GM19023 (cell line): ENCODE measurements around the gene STARD13.

Source experiments
- ATAC-seq: cut with Tn5 transposase; IDR thresholded peaks from one replicate; pipeline ENCODE4 v1.9.1; 2021; ENCODE audit warnings: mild to moderate bottlenecking, moderate library complexity; ENCODE audit not compliant: unreplicated experiment

The STARD13 gene

DNA sequence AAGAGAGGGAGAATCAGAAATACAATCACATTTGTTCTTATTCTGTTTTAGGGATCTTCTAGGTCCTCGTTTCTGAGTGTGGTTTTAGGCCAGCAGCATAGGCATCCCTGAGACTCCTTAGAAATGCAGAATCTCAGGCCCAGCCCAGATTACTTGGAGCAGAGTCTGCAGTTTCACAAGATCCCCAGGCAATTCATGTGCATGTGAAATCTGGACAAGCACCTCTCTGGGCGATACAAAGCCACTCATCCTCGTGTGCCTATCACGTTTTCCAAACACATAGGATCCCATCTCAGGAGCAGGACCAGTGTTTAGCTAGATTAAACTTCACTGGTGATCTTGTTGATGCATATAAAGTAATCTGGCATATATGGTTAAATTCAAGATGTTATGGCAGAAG lies 182.1 kb downstream of the STARD13 start:
- ATAC-seq: no peak

DNA sequence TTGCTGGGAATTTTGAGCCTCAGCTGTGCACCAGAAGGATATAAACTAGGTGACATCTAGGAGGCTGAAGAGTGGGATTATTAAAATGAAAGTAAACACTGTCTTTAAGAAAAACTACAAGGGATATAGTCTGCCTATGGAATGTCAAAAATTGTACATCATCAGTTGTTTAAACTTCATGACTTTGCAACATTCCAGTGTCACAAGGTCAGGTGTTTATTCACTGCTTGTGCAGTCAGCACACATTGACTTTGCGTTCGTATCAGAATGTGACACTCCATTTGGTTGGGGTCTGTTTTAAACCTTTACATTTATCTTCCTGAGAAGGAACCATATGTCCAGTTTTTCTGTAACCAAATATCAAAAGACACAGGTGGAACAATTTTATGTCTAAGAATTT lies 183.7 kb downstream of the STARD13 start:
- ATAC-seq: no peak

DNA sequence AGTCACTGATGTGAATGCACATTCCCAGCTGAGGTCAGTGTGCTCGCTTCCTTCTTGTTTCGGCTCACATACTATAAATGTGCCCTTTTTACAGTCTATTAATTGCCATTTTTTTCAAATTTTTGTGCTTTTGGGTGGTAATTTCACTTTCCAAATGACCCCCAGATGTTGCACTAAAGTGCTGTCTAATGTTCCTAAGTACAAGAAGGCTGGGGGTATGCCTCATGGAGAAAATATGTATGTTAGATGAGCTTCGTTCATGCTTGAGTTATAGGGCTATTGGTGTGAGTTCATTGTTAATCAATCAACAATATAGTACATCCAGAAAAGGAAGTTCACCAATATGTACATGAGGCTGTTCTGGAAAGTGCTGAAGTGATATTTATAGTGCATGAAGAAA lies 184.7 kb downstream of the STARD13 start:
- no peak for ATAC-seq

DNA sequence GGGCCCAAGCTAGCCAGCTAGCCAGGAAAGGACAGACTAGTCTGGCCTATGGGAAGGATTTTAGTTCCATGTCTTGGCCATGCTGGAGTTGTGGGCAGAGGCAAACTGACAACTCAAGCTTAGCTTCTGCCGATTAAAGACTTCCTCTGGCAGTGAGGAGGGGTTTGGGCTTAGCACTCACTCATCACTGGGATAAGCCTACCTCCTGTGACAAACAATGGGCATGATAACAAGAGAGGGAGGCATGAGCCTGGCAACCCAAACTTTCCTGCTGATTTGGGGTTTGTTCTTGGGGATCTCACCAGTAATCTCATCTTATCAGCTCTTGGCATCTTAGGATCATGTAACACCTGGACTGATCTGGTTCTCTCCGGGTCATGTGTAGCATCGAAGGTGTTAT lies 185.7 kb downstream of the STARD13 start:
- no peak for ATAC-seq

DNA sequence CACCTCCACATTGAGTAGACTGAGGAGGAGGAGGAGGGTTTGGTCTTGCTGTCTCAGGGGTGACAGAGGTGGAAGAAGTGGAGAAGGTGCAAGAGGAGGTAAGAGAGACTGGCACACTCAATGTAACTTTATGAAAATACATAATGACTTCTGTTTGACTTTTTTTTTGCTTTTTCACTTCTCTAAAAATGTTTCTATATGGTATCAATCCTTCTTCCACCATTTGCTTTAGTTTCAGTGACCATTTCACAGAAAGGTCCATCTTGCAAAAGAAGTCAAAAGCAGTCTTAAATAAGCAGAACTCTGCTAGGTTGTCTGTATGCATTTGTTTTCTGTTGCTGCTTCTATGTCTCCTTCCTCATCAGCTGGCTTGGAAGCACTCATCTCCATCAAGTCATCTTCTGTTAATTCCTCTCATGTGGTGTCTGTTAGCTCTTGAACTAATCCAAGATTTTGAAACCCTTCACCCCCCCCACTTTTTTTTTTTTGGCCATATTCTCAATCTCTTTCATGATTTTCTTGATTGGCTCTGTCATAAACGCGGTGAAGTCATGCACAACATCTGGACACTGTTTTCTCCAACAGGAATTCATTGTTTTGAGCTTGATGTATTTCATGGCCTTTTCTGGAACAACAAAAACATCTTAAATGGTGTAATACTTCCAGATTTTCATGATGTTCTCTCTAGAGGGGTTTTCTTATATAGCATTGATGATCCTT lies 188.5 kb downstream of the STARD13 start:
- ATAC-seq: no peak

DNA sequence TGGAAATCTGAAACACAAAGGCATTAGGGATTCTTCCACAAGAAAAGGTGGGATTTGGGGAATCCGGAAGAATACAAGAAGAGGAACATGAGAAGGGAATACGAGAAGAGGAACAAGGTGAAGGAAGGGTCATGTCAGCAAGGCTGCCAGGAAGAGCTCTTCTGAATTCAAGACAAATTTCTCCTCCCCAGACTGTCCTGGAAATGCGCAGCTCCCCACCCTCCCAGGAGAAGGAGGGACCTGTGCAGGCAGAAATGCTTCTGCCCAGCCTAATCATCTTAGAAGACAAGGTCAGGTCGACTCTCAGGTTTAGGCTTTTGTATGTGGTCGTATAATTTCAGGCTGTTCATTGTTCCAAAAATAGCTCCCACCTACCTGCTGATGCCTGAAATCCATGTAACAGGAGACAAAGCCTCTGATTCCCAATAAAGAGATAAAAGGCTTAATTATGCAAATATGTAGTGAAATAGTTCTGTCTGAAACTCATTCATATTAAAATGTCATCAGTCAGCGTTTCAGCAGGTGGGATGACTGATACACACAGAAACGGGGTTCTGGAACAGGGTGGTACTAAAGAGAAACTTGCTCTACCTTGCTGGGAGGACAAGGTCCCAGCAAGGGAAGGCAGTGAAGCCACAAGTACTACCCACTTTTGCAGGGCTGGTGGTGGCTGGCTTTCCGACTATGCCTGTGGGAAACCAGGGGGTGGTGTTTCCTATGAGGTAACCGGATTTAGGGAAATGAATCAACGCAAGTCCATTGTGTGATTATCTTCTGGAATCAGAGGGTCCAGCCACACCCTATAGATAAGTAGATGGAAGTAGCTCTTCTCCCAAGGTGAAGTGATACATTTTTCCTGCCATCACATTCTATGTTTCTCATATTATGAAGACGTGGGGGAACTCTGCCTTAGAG lies 193.2 kb downstream of the STARD13 start:
- no peak for ATAC-seq

DNA sequence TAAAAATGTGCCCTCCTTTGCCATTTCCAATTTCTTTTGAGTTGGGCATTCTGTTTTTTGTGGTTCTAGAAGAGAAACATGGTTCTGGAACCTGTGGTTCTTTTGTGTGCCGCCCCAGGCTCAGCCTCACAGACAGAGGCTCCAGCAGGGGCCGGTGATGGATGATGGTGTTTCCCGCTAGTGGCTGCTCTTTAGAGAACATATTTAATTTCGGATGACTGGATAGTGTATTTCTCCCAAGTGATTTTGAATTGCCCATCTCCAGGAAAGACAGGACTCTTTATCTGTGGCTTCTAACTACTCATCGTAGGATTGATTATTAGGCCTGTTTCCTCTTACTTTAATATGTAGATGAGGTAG lies 194.2 kb downstream of the STARD13 start:
- no peak for ATAC-seq

DNA sequence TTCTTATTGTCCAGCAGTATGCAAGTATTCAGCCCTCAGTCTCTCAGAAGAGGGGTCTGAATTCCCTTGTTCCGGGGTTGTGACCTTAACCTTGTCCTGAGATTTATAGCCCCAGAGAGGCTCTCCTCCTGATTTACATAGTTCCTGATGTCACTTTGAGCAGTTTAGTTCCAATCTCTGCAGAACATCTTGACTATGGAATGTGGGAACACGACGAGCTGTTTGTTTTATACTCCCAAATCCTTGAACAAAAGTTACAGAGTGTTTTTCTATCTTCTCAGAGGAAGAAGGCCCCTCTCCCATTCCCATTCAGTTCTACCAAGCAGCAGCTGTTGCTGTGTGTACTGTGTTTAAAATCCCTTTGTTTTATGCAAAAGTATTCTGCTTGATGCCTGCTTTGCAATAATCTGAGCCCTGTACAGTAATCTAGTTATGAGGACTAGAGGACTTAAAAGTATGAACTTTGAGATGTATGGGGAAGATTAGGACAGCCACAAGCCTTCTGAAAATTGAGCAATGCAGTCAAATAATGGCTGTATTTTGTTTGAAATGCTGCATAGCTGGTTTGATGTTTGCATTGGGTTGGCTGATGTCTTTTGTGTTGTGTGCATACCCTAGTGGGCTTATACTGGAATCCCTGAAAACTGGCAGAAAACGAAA lies 194.7 kb downstream of the STARD13 start:
- ATAC-seq: no peak

DNA sequence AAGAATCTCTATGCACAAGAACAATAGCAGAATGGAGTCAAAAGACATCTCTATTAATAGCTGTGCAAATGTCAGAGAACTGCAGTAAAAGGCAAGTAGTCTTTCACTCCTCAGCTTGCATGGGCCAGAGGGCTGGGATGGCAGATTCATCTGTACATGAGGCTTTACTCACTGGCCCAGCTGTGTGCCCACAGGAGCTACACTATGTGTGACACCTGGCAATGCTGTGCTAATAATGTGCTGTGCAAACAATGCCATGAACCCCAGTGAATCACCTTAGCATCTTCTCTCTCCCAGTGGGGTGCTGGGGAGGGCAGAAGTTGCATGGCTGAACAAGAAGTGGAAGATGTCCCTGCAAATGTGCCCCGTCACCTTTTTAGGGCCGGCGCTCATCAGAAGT lies 196.2 kb downstream of the STARD13 start:
- ATAC-seq: no peak

DNA sequence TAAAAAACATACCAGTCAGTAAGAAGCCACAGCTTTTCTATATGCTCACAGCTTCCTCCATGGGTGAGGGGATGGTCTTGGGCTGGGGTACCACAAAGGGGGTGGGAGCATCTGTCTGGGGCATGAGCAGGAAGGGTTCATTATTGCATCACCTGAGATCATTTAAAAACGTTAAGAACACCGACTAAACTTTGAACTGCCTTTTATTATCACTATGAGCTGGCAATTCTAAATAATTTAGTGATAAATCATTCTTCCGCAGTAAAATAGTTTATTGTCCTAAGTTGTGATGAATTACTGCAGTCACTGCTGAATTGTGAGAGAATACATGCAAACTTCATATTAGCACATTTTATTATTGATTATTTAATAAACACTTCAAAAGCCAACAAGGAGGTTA lies 197.8 kb downstream of the STARD13 start:
- no peak for ATAC-seq

DNA sequence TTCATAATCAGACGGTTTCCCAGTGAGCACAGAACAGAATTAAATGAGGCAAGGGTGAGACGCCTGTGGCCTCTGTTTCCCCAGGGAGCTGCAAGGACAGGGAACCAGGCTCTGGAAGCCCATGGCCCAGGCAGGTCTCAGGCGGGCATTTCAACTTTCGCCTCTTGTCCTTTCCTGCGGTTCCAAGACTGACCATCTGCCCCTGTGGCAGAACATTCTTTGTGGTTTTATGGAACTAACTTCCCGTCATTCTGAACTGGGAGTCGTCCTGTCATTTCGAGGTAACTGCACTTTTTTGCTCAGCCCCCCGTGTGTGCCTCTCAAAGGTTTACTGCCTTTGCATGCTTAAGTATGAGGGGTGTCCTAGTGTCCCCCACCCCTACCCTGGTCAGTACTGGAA lies 198.5 kb downstream of the STARD13 start:
- ATAC-seq: no peak

DNA sequence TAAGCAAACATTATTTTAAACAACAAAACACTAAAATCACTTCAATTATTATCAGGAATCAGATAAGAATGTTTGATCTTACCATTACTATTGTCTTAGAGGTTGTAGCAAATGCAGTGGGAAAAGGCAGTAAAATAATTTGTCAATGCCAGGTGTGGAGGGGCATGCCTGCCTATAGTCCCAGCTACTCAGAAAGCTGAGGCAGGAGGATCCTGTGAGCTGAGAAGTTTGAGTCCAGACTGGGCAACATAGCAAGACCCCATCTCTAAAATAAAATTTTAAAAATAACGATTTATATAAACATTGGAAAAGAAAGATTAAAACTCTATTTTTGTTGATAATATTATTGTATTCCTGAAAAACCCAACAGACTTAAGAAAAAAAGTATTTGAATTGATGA lies 202.5 kb downstream of the STARD13 start:
- no peak for ATAC-seq

DNA sequence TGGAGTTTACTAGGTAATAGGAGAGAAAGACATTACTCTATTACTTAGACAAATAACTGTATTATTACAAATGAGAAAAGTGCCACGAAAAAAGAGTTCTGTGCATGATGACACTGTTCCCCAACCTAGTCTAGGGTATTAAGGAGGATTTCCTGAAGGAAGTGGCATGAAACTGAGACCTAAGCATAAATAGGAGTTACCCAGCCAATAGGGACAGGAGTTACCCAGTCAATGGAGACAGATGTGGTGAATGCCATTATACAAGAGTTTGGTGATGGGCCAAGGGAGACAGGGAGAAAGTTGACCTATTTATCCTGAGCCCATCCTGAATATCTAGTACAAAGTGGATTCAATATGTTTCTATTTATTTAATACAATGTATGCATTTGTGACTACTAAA lies 203.9 kb downstream of the STARD13 start:
- no peak for ATAC-seq

DNA sequence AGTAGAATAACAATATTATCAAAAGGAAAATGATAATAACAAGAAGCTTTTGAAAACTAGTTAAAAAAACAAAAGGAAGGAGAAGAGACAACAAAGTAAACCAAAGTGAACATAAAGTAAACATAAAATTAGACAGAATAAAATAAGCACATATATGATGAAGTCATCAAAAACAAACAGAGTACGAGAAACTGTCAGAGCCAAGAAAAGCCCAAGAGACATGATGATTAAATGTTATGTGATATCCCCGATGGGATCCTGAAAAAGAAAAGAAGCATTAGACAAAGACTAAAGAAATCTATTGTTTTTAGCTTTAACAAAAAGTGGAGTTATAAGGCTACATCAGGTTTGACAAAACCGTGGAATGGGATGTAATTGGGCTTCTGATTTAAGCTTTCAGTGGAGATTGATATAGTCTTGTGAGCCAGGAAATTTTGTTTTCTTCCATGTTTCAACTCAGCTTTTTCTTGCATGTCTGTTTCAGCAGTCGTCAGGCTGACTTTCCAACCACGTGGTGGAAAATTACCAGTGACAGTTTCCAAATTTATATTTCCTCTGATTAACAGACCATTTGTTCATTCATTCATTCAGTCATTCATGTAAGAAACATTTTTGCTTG lies 204.5 kb downstream of the STARD13 start:
- no peak for ATAC-seq

DNA sequence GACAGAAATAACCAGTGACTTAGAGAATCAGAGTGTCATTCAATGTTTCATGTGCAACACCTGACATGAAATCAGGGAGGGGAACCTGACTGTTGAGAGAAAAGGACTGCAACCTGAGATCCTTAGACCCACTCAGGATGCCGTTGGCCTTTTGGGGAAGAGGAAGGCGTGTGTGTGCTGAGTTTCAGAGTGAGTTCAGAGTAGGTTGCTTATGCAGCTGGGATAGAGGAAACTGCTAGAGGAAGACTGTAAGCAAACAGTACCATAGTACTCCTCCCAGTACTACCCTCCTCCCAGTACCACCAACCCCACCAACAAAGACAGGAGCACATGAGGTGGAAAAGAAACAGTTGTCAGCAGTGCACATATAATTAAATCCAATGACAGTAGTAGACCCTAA lies 205.6 kb downstream of the STARD13 start:
- ATAC-seq: no peak

DNA sequence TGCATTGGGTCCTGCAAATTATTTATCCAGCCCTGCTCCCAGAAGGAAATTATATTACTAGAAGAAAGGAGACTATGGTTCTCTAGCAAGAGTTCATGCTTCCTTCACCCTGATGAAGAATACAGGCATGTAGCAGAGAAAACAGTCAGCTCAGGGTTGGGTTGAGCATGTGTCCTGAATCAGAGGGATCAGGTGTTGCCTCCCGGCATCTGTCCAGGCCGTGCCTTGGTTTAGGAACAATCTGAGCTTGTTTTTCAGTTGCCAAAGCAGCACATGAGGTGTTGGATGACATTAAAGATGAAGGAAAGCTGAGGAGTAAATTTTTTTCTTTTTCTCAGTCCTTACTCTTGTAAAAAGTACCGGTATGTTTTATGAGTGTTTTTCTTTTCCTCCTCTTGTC lies 207.3 kb downstream of the STARD13 start:
- ATAC-seq: no peak

DNA sequence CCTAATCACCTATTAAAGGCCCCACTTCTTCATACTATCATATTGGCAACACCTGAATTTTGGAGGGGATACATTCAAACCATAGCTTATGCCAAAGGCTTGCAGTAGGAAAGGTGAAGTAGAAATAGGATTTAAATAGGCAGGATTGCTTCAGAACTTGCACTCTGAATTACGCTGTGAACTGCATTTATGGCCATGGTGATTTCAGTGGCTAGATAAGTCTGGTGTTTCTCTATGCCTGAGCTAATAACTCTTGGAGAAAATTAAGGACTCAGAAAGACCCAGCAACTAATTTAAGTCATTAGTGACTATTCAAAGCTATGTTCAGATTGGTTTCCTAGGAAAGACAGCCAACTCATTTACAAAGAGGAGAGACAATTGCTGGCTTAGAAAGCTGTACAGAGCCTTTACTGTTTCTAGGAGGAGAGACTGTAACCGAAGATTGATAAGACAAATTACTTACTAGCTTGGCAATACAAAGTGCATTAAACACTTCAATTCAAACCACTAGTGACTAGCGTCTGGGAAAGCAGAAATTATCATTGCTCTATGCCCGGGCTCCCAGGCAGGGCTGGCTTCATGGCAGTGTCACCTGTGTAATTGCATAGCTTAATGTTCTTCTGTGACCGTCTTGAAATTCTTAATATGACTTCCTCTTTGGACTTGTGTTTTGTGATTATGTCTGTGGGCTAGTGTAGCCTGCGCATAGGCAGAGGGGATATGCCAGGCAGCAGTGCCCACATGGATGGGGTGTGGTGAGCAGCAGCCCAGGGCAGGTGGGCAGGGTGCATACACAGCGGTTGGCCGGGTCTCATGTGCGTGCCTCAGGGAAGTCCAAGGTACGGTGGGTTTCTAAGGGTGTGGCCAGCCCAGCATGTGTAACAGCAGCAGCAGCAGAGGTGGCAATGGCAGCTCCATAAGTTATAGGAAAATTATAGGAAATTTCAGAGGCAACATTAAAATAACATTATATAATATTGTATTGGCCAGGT lies 209.3 kb downstream of the STARD13 start:
- ATAC-seq: no peak

DNA sequence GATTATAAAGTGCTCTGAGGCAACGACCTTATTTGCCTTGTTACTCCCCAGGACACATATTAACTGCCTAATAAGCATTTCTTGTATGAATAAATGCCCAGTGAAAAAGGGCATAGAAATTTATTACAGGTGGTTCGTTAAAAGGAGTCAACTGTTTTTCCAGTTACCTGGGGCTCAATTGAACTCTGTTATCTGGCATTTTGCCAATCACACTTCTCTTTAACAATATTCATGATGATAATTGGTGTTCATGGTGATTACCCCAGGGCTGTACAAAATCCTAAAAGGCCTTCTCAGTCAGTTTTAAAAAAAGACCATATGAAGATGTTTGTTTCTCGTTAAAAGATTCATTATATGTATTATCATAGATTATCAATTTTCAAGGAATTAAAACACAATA lies 212.2 kb downstream of the STARD13 start:
- ATAC-seq: no peak

DNA sequence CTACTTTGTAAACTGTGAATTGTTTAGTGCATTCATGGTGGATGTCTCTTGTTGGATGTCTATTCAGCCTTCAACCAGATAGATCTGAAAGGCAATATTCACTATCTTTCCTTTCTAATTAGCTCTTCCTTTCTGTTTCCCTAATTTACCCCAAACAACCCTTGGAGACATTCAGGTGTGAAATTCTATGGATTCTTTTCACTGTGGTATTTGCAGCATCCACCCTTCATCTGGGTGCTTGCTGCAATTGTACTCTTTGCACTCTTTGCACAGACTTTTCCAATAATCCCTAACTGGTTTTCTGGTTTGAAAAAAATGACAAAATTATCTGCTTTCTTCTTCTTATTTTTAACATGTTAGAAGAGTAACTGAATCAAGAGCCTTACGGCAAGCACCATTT lies 212.8 kb downstream of the STARD13 start:
- no peak for ATAC-seq

DNA sequence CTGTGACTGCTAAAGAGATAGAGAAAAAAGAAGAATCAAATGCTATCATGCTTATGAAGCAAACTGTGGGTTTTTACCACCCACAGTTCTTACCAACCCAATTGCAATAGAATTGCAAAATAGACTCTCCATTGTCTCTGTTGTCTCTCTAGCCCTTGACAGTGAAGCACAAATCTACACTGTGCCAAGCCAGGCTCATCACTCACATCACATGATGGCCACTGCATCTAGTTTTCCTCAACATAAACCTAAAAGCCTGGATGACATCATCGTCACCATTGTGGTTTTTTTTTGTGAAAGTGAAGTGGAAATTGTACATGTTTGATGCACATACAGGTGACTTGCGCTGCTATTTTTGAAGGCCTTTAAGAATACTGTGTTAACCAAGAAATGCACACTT lies 213.3 kb downstream of the STARD13 start:
- ATAC-seq: no peak
